ENCODE measurements around the gene PPL.

PPL gene

GRCh38 chr16:4970010-4970409, 33.1 kb upstream of the PPL start:
- TF ChIP-seq FOXM1 (IDR thresholded peaks at IDR 0.05; ENCODE audit: borderline replicate concordance, low read depth) (no peak), NFIC (IDR thresholded peaks at IDR 0.05) (no peak), YY1 (IDR thresholded peaks at IDR 0.05; ENCODE audit: low read depth) (no peak), USF1 (IDR thresholded peaks at IDR 0.05) (no peak), EP300 (IDR thresholded peaks at IDR 0.05; ENCODE audit: borderline replicate concordance) (no peak), REST (IDR thresholded peaks at IDR 0.05; ENCODE audit: low read depth) (no peak), TCF12 (IDR thresholded peaks at IDR 0.05; ENCODE audit: low read depth) (no peak), CEBPB (IDR thresholded peaks at IDR 0.05) (no peak)

- TF ChIP-seq EGR1 (IDR thresholded peaks at IDR 0.05) (no peak), TAF1 (IDR thresholded peaks at IDR 0.05; ENCODE audit: low read depth) (no peak), CEBPB (IDR thresholded peaks at IDR 0.05) (no peak), REST (IDR thresholded peaks at IDR 0.05; ENCODE audit: low read depth) (no peak), RAD21 (IDR thresholded peaks at IDR 0.05; ENCODE audit: low read depth) (no peak), CREB1 (IDR thresholded peaks at IDR 0.05; ENCODE audit: low read depth) (no peak), FOXM1 (IDR thresholded peaks at IDR 0.05; ENCODE audit: borderline replicate concordance, low read depth) (no peak), TEAD4 (IDR thresholded peaks at IDR 0.05) (no peak), USF1 (IDR thresholded peaks at IDR 0.05) (no peak), YY1 (IDR thresholded peaks at IDR 0.05; ENCODE audit: low read depth) (no peak), MAX (IDR thresholded peaks at IDR 0.05) (no peak), EP300 (IDR thresholded peaks at IDR 0.05; ENCODE audit: borderline replicate concordance) (no peak), ZBTB7A (IDR thresholded peaks at IDR 0.05; ENCODE audit: low read depth) (no peak), NFIC (IDR thresholded peaks at IDR 0.05) (no peak)
These were observed 32.0 kb upstream of the PPL start for GRCh38 chr16:4968879-4969483.

- TF ChIP-seq FOXM1 (IDR thresholded peaks at IDR 0.05; ENCODE audit: borderline replicate concordance, low read depth), result no peak
- no peak for TF ChIP-seq EP300 (IDR thresholded peaks at IDR 0.05; ENCODE audit: borderline replicate concordance)
- no peak for TF ChIP-seq TCF12 (IDR thresholded peaks at IDR 0.05; ENCODE audit: low read depth)
- no peak for TF ChIP-seq CEBPB (IDR thresholded peaks at IDR 0.05)
- no peak for TF ChIP-seq TEAD4 (IDR thresholded peaks at IDR 0.05)
These were observed 29.9 kb upstream of the PPL start for GRCh38 chr16:4966736-4967453.

GRCh38 chr16:4962716-4963115, 25.8 kb upstream of the PPL start:
- TF ChIP-seq FOXM1 (IDR thresholded peaks at IDR 0.05; ENCODE audit: borderline replicate concordance, low read depth) (no peak), ZBTB7A (IDR thresholded peaks at IDR 0.05; ENCODE audit: low read depth) (no peak), EP300 (IDR thresholded peaks at IDR 0.05; ENCODE audit: borderline replicate concordance) (no peak), TEAD4 (IDR thresholded peaks at IDR 0.05) (no peak), TCF12 (IDR thresholded peaks at IDR 0.05; ENCODE audit: low read depth) (no peak), CREB1 (IDR thresholded peaks at IDR 0.05; ENCODE audit: low read depth) (no peak), MAX (IDR thresholded peaks at IDR 0.05) (no peak), USF1 (IDR thresholded peaks at IDR 0.05) (no peak), REST (IDR thresholded peaks at IDR 0.05; ENCODE audit: low read depth) (no peak), YY1 (IDR thresholded peaks at IDR 0.05; ENCODE audit: low read depth) (no peak), TAF1 (IDR thresholded peaks at IDR 0.05; ENCODE audit: low read depth) (no peak), NFIC (IDR thresholded peaks at IDR 0.05) (no peak), EGR1 (IDR thresholded peaks at IDR 0.05) (no peak)
